ENCODE results near the gene YARS1.

GRCh38 chr1:32816676-32817158 lies 441 bp downstream of the YARS1 start:
- no peak for TF ChIP-seq CTCF (IDR thresholded peaks at IDR 0.05 in 2 of 3, conservative IDR thresholded peaks at IDR 0.05 in 1 of 3; ENCODE audit: borderline replicate concordance in 1 of 3, insufficient read depth in 1 of 3, low read depth in 2 of 3, low read length in 2 of 3)
- TF ChIP-seq POLR2A (IDR thresholded peaks at IDR 0.05; ENCODE audit: borderline replicate concordance, extremely low read depth, insufficient read depth, insufficient read length) = no peak
- TF ChIP-seq SP1 (IDR thresholded peaks at IDR 0.05; ENCODE audit: low read depth) = no peak
- TF ChIP-seq REST (IDR thresholded peaks at IDR 0.05; ENCODE audit: low read depth) = no peak
- TF ChIP-seq EZH2phosphoT487 (IDR thresholded peaks at IDR 0.05; ENCODE audit: borderline replicate concordance) = no peak
